HG02938 (cell line): ENCODE data around the gene GIGYF2.

ENCODE experiments used
- ATAC-seq: cut with Tn5 transposase; IDR thresholded peaks from one replicate; pipeline ENCODE4 v1.9.1; 2021; ENCODE audit warnings: mild to moderate bottlenecking, moderate library complexity; ENCODE audit not compliant: unreplicated experiment

Gene GIGYF2

GRCh38 chr2:232877940-232878511 is 180.9 kb downstream of the GIGYF2 start:
- no peak for ATAC-seq

- ATAC-seq: no peak
Measured at GRCh38 chr2:232878855-232879617, 181.9 kb downstream of the GIGYF2 start.

GRCh38 chr2:232879618-232880494 is 182.7 kb downstream of the GIGYF2 start:
- ATAC-seq: no peak

GRCh38 chr2:232880764-232881351 is 183.7 kb downstream of the GIGYF2 start:
- no peak for ATAC-seq

GRCh38 chr2:232882085-232882484 is 185.0 kb downstream of the GIGYF2 start:
- ATAC-seq: no peak

GRCh38 chr2:232882505-232883115 is 185.5 kb downstream of the GIGYF2 start:
- no peak for ATAC-seq

- ATAC-seq: no peak
Measured at GRCh38 chr2:232883116-232883721, 186.1 kb downstream of the GIGYF2 start.

GRCh38 chr2:232884001-232884421 is 186.9 kb downstream of the GIGYF2 start:
- ATAC-seq: no peak

GRCh38 chr2:232884549-232885263 is 187.6 kb downstream of the GIGYF2 start:
- ATAC-seq: no peak

GRCh38 chr2:232885264-232885961 is 188.3 kb downstream of the GIGYF2 start:
- no peak for ATAC-seq

GRCh38 chr2:232886176-232886575 is 189.0 kb downstream of the GIGYF2 start:
- ATAC-seq: no peak

- no peak for ATAC-seq
Measured at GRCh38 chr2:232886632-232887031, 189.5 kb downstream of the GIGYF2 start.

- no peak for ATAC-seq
Measured at GRCh38 chr2:232887171-232887850, 190.2 kb downstream of the GIGYF2 start.

- no peak for ATAC-seq
Measured at GRCh38 chr2:232888099-232888836, 191.1 kb downstream of the GIGYF2 start.

- ATAC-seq: no peak
Measured at GRCh38 chr2:232888839-232889529, 191.9 kb downstream of the GIGYF2 start.

- ATAC-seq: no peak
Measured at GRCh38 chr2:232889876-232890401, 192.8 kb downstream of the GIGYF2 start.

GRCh38 chr2:232890536-232890895 is 193.4 kb downstream of the GIGYF2 start:
- ATAC-seq: no peak
